NCI-H2107 treated with DMSO at 0.1 percent for 48 hours (cell line): ENCODE data around the gene CTNNA2.
"Not testable (repeated sequence)": the region's sequence is repeated elsewhere in the genome, so short reads cannot be mapped to it uniquely, and the experiment has no call there.

ENCODE experiments used
- DNase-seq: peaks from one replicate; lab custom pipeline; 2025; ENCODE audit not compliant: unreplicated experiment; lab: John Stamatoyannopoulos, UW

CTNNA2 gene

DNA sequence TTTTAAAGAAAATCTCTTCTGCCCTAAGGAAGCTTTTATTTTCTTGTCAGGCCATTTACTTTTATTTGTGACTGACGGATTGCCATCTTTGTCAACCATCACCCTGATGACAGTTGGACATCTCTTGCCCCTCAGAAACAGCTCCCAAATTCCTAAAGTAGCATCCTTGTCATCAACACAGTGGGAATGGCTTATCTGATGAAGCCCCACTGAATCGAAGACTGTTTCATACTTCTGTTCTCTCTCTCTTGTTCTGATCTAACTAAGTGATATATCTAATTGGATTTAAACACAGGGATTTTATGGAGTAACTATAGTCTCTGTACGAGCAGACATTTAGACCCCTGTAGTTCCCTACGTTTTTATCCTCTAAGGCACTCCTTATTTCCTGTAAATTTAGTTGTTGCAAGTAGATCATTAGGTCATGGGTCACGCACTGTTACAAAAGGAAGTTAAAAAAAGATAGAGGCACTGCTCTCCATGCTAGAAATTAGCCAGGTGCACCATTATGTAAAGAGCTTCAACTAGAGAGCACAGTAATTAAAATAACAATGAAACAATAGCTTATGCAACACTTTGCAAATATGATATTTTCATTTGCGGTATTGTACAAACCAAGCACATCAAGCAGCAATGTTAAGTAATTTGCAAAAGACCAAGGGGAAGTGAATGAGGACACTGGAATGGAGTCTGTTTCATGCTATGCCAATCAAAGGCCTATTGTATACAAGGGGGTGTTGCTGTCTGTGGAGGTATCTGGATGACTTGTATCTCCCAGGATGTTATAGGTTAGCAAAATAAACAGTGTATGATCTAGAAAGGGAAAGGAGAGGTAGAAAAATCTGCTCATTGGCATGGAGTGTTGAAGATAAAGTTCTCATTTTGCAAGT lies 507.0 kb downstream of the CTNNA2 start:
- peak; percentile 90 for DNase-seq

DNA sequence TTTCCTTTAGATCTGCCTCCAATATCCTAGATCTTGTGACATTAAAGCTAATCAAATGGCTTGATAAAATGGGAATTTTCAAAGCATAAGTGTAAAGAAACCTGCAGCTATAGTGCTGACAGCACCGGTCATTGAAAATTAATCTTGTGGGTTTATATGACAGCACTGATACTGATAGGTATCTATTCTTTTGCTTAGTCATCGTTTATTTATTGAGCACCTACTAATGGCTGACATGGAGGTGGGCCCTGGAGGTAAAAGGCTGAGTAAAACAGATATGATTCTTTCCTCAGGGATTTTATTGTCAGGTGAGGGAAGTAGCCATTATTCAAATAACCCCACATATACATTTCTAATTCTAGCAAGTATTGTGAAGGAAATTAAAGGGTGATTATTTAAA lies 509.2 kb downstream of the CTNNA2 start:
- DNase-seq, result no peak

DNA sequence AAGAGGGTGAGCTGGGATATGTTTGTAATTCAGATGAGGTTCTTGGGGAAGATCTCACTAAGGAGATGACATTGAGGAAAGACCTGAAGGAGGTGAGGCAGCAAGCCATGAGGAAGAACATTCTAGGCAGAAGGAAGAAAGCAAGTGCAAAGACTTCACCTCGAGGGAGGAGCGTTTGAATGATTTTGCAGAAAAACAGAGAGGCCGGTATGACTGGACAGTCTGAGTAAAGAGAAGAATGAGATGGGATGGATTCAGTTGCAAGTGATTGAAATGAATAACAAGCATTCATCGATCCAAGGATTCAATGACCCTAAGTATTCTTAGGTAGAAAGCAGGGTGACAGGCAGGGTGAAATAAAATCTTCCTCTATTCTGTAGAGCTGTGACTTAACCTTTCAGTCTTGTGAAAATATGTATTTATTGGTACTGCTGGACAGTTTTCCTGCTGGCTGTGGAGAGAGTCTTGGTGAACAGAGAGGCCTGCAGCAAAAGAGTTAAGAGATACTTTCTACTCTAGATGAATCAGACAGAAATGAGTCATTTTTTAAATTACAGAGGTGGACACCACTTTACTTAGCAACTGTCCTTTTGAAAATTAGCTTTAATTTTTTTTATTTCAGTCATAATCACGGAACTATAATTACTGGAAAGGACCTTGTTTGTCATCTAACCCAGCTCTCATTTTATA lies 513.3 kb downstream of the CTNNA2 start:
- DNase-seq, result no peak

DNA sequence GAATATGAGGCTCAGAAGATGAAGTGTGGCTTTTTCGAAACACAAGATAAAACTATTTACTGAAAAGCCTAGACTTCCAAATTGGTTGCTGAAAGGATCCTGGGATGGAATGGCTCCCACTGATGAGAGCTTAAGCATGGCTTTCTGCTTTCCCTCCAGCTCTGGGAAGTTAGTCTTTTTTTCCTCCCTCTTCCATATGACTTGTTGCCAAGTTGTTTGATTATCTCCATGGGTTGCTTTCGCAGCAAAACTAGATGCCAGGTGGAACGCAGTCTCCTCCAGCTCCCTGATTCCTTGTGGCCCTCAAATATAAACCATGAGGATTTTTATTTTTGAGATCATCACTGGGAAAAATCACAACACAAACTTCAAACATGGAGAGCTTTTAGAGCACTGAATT lies 515.2 kb downstream of the CTNNA2 start:
- no peak for DNase-seq

DNA sequence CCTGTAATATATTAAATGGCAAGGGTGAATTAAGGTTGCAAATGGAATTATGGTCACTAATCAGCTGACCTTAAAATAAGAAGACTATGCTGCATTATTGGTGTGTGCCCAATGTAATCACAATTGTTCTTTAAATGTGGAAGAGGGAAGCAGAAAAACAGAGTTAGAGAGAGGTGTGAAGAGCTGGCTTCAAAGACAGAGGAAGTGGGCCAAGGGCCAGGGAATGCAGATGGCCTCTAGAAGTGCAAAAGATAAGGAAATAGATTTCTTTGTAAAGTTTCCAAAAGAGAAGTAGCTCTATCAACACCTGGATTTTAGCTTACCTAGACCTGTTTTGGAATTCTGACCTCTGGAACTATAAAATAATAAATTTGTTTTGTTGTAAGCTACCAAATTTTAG lies 515.7 kb downstream of the CTNNA2 start:
- DNase-seq, result no peak

DNA sequence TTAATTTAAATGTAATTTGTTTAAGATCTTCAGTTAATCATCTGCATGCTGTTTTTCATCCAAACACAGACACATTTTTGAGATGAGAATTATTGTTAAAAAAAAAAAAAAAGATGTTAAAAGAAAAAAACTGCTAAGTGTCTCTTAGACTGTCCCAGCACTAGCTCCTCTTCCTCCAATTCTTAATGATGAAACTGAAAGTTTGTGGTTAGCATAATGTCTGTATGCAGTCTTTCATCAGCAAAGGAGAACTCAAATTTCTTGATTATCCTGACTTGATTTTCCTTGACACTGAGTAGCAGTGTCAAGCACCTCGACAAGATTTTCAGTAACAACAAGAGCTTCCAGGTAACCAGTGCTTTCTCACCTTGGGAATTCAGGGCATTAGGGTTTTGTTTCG lies 517.3 kb downstream of the CTNNA2 start:
- DNase-seq, result no peak

DNA sequence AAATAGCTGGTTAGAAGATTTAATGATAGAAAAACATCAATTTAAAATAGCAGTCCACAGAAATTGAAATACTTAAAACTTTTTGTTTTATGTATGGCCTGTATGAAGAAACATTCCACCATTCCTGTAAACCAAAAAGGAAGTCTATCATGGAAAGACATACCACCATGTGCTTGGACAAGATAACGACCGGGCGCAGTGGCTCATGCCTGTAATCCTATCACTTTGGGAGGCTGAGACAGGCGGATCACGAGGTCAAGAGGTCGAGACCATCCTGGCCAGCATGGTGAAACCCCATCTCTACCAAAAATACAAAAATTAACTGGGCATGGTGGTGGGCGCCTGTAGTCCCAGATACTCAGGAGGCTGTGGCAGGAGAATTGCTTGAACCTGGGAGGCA lies 519.8 kb downstream of the CTNNA2 start:
- DNase-seq, result not testable (repeated sequence)

DNA sequence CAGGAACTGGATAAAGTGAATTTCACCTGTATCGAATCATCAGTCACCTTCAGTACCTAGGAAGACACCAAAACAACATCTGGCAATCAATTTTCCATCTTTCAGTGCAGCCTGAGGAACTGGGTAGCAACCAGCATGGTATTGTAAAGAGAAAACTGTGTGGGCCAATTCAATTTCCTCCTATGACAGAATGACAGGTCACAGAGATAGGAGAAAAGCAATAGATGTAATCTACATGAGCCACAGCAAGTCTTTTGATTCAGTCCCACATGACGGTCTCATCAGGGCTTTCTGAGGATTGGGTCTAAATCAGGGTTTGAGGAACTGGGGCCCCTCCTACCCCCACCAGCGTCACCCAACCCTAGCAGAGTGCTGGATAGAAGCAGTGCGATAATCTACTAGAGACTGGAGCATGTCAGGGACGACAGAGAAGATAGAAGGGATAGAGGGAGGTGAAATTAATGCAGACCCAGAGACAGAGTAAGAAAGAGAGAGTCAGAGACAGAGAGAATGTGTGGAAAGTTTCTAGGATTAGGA lies 523.0 kb downstream of the CTNNA2 start:
- no peak for DNase-seq

DNA sequence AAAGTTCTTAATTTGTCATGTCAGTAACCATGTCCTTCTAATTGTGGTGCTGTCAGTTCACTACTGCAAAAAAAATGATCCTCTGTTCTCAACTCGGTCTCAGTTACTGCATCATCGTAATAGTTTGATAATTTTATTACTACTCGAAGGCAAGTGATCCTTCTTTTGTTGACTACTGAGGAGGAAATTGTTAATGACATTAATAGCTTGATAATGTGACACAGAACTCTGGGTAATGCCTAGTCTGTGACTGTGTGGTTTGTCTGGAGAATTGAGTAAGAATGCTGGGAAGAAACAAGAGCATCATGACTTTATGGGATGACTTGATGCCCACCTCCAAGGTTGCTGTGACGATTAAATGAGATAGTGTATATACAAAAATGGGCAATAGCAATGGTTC lies 524.5 kb downstream of the CTNNA2 start:
- DNase-seq, result no peak

DNA sequence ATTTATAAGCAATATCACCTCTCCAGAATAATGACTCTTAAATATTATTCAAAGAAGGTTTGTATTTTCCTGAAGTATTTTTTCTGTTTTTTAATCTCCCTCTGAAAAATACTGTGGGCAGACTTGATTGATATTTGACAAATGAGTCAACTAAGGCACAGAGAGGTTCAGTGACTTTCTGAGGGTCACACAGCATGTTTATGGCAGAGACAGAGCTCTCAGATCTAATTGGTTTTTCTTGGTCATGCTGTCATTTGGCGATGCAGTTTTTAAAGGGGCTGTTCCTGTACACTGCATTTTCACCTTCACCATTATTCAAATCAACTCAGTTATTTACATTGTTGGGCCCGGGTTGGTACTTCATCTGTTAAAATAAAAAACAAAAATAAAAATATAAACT lies 527.4 kb downstream of the CTNNA2 start:
- DNase-seq, result no peak

DNA sequence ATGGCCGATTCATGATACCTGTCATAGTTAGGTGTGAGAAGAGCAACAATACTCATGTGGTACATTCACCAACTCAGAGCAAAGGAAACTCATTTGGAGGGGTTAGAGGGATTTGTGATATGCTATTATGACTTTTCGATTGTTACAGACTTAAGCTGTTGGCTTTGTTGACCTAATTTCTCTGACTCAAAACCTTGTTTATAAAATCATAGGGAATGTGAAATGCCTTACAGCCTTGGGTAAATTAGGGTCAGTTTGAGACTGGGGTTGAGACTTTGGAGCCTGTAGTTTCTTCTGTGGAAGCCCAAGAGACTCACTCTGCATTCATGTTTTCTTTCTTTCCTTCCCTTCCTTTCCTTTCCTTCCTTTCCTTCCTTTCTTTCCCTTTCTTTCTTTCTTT lies 529.8 kb downstream of the CTNNA2 start:
- DNase-seq, result no peak

DNA sequence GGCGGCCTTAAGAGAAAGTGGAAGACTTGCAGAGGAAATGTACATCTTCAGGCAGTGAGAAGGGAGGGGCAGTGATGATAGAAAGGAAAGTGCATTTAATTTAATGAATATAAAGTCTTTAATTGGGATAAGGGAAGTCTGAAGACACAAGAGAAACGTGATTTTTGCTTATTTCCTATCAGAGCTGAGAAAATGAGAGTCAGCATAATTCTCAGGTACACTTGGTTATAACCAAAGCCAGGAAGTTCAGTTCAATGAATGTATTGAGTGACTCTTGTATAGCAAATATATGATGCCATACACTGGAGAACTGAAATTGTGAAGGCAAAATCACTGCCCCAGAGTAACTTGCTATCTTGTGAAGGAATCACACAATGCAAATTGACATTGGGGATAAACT lies 535.4 kb downstream of the CTNNA2 start:
- DNase-seq, result no peak

DNA sequence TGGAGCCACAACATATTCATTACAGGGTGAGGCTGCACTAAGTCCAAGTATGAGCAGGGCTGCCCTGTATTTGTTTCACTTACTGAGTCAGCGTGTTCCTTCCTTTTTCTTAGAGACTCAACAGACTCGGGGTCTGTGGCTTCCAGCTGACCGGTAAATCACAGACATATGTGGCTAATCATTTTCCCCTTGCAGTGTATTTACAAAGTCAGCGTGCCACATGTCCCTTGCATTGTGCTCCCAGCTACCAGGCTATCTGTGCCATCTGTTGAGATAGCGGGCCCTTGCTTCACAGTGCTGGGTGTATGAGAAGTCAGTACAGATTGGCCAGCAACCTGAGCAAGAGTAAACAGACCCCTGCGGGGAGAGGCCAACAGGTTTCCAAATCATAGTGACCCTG lies 537.4 kb downstream of the CTNNA2 start:
- no peak for DNase-seq

DNA sequence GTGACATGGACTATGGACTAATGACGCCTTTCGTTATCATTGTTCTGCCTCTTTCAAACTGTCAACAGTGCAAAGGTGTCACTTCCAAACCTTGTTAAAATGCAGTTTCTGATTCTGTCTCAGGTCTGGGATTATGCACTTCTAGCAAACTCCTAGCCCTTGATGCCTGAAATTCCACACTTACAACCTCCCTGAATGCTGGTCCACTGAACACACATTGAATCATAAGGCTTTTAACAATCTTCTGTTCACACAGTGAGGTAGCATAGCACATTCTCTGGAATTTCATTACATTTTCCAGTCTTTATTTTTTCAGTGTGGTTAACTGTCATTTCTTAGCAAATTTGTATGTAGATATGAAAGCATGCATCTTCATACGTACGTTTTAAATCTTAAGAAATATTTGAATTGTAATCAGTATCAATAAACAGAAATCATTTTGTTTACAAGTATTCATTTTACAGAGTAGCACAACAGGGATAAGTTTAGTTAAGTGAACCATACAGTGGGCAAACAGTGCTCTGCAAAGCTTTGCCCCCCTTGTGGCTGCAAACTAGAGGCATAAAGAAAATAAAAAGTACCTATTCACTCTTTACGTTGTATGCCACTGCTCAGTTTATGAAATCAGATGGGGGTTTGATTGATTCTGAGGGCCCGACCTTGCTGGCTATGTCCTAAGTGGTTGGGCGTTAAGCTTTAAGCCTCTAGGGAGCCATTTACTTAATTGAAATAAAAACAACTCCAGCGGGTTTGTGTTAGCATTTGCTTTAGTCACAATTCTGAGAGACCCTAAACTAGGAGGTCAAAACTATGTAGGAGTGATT lies 540.9 kb downstream of the CTNNA2 start:
- DNase-seq, result no peak

DNA sequence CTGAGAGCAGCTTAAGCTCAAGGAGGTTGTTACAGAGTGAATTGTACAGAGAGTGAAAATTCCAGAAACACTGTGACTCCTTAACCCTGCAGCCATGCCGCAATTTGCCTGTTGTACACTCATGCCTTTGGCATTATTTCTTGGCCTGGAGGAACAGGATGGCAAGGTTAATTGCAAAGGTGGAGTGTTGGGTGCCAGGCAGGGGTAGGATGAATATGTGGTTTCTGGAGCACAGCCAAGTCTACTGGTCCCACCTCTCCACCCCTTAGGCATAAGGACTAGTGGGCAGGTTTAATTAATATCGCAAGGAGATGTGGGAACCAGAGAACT lies 541.5 kb downstream of the CTNNA2 start:
- DNase-seq, result peak; percentile 30

DNA sequence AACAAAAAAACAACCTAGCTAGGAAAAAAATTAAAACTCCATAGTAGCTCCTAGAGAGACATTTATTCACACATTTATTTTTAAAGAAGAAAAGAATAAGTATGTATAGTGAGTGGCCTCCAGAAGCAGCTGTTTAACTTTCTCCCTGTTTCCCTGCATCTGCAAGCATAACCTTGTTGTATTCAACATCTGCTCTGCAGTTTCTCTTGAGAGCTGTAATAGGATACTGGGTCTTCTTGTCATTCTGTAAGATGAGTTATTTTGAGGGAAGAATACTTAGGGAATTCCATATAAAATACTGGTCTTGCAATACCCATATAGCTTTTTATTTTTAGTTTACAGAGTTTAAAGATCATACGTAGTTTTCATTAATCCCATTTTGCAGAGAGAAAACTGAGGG lies 545.1 kb downstream of the CTNNA2 start:
- DNase-seq, result no peak

DNA sequence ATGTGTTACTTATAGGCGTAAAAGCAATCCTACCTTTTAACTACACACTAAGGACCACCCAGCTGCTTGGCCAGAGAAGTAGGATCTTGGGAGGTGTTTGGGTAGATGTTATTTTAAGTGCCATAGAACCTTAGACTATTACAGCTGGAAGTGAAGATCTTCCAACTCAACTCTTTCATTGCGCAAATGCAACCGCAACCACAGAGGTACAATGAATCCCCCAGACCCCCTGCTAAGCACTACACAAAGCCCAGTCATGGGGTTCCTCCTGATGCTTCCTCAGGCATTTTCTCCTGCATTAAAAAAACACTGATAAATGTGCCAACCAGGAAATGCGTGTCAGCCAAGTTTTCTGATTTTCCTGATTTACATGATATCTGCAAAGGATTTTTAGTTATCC lies 545.7 kb downstream of the CTNNA2 start:
- DNase-seq, result no peak

DNA sequence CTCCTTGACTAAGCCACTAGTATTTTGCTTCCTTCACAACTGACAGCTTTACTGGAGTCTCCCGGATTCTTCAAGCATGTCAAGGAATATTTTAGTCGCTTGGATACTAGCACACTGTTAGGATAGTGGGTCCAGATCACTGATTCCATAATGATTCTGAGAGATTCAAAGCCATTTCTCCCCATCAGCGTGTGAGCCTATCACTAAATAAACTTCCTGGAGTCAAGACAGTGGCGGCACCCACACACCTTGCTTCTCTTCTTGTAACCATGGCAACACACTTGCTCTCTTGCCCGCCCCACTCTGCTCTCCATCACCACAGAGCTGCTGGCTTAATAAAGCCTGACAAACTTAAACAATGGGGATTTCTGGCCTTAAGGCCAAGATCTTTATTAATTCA lies 546.6 kb downstream of the CTNNA2 start:
- no peak for DNase-seq

DNA sequence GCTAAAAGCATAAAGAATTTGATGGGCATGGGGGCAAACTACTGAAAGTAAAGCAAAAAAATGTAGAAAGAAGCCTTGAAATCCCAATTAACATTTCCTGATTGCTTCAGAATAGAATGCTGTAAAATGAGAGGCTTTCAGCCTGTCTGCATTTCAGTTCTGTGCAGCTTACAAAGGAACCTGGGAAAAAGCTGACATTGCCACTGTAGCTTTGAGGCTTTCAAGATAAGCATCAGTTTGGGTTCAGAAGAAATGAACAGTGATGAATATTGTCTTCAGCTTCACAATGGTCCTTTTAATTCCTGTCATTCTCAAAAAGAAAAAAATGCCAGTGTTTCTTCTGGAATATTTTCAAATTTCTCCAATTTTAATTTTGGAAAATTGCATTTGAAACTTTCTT lies 549.0 kb downstream of the CTNNA2 start:
- DNase-seq, result no peak

DNA sequence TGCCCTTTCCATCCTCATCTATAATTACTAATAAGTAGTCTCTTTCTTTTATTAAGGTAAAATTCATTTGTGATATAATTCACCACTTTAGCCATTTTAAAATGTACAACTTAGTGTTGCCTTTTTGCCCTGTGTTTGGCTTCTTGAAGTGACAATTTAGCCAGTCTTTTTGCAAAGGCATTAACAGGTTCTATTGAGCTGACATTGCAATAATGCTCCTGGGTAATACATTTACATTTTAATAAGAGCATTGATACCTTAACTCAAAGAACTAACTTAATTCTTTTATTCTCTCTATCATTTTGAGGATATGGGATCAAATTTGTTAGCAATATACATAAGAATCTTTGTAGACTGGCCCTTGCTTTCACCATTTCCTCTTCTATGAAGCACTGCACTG lies 549.4 kb downstream of the CTNNA2 start:
- no peak for DNase-seq

DNA sequence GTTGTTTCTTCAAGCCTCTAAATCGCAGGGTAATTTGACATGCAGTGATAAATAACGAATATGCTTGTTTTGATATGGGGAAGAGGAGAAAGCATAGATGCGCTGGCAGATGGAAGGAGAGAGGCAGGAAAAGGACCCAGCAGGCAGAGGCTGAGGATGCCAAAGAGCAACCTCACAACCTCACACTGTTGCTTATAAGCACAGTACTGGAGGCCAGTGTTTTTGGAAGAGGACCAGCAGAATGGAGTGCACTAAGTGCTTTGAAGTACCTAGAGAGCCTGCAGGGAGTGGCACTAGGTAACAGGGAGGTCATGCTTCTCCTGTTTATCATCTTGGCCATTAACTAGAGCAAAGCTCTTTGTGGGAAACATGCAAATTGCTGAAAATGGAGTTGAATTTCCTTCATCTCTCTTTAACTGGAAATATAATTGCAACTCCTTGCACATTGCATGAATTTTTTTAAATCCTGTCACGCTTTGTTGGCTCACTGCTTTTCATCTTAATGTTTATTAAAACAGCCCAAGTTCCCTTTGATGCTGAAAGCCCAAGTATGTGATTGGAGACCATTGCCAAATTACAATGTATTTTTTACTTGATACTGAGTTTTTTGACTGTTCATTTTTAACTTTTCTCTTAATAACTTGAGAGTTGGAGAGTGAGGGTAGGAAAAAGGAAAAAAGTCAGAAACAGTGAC lies 555.3 kb downstream of the CTNNA2 start:
- DNase-seq, result peak; percentile 43
